Thoracic aorta (tissue), 2 donors: Measurements from ENCODE around the gene POLR3F. TPM values are rescaled to one million over a fixed set of nuclear protein-coding genes. Genes with fewer than 3 reads are reported as not detected.

Experiments
- ATAC-seq: fragments of 150-250 bp; one replicate; pipeline ENCODE4 v1.8.0; 2017; ENCODE audit warnings: low read depth; ENCODE audit not compliant: insufficient number of reproducible peaks, low FRiP score
- DNase-seq: peaks from one replicate; pipeline ENCODE4 v3.0.0-alpha.2; 2020; ENCODE audit warnings: low spot score
- H3K27ac ChIP-seq, 2 donors: fragments of 200-600 bp; sonication (generic); 1 replicate in 1 of 2; 2 replicates in 1 of 2; pipeline ENCODE4 v1.5.1; 2016; ENCODE audit warnings: mild to moderate bottlenecking in 2 of 2, moderate library complexity in 2 of 2
- H3K27me3 ChIP-seq: fragments of 200-600 bp; sonication (generic); replicated peaks from 2 replicates; pipeline ENCODE4 v1.6.0; 2016; ENCODE audit warnings: mild to moderate bottlenecking; ENCODE audit not compliant: insufficient read depth
- H3K36me3 ChIP-seq: fragments of 200-600 bp; sonication (generic); one replicate; pipeline ENCODE4 v1.5.1; 2016
- H3K4me1 ChIP-seq, 2 donors: fragments of 200-600 bp; sonication (generic); 1 replicate in 1 of 2; 2 replicates in 1 of 2; pipeline versions ENCODE4 v1.5.1 to v1.6.0; 2016; ENCODE audit warnings: low read depth in 2 of 2, mild to moderate bottlenecking in 1 of 2; ENCODE audit not compliant: control insufficient read depth in 1 of 2
- H3K4me3 ChIP-seq: fragments of 200-600 bp; sonication (generic); 2 replicates; pipeline ENCODE4 v1.5.1; 2016; ENCODE audit warnings: mild to moderate bottlenecking
- H3K9me3 ChIP-seq: fragments of 200-600 bp; sonication (generic); 2 replicates; pipeline ENCODE4 v1.5.1; 2016
- total RNA-seq, 2 donors: library from RNA; depleted of rRNA; stranded (reverse); fragments of >200 nt; gene quantifications; one replicate each; pipeline versions ENCODE4 v1.1.0 to v1.2.3, GENCODE V29; 2016
- TF ChIP-seq, protein P1 (sequence below): fragments of 200-600 bp; sonication (generic); IDR thresholded peaks from one replicate; pipeline ENCODE4 v1.5.1; 2019; ENCODE audit warnings: antibody characterized with exemption

POLR3F gene
- total RNA-seq, 2 donors from 2014 or later = 9.1 to 17.1 TPM

DNA sequence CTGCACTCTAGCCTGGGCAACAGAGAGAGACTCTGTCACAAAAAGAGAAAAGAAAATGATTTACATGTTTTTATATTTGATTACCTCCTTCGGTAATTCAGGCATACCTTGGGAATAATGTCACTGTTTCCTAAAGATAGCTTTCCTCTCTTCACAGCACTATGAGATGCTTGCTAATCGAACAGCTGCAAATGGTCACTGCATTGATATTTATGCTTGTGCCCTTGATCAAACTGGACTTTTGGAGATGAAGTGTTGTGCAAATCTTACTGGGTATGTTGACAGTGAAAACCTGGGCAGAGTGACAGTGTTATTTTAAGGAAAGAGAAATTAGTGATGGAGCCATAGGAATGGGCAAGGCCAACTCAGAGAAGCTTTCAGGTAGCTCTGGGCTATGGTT is 60.1 kb downstream of the POLR3F start:
- no peaks in the 10 kb centered on the region for H3K27me3 ChIP-seq
- DNase-seq (no peak), ATAC-seq (no peak)
- H3K36me3 ChIP-seq = peaks cover 54% of the 10 kb centered on the region
- TF ChIP-seq, protein P1, sequence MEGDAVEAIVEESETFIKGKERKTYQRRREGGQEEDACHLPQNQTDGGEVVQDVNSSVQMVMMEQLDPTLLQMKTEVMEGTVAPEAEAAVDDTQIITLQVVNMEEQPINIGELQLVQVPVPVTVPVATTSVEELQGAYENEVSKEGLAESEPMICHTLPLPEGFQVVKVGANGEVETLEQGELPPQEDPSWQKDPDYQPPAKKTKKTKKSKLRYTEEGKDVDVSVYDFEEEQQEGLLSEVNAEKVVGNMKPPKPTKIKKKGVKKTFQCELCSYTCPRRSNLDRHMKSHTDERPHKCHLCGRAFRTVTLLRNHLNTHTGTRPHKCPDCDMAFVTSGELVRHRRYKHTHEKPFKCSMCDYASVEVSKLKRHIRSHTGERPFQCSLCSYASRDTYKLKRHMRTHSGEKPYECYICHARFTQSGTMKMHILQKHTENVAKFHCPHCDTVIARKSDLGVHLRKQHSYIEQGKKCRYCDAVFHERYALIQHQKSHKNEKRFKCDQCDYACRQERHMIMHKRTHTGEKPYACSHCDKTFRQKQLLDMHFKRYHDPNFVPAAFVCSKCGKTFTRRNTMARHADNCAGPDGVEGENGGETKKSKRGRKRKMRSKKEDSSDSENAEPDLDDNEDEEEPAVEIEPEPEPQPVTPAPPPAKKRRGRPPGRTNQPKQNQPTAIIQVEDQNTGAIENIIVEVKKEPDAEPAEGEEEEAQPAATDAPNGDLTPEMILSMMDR = no peak
- H3K9me3 ChIP-seq = no peaks in the 10 kb centered on the region
- no peak overlapping the region for H3K4me3 ChIP-seq
- H3K27ac ChIP-seq = no peak overlapping the region
- no peaks in the 10 kb centered on the region for H3K4me1 ChIP-seq

DNA sequence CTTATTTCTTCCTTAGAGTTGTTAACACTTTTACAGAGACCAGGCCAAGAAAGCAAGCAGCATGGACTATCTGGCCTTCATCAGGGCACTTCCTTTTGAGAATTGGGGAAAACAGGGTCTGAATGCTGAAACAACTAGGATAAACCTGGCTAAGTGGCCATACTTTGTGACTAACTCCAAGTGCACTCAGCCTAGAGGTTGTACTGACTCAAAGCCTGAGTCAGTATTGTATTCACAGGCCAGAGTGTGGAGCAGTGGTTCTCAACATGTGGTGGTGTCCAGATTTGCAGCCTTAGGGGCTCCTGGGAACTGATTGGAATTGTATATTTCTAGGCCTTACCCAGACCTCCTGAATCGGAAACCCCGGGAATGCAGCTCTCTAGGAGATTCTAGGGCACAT is 60.6 kb downstream of the POLR3F start:
- Histone ChIP-seq H3K27me3 (no peaks in the 10 kb centered on the region), H3K27ac (no peak overlapping the region), H3K9me3 (no peaks in the 10 kb centered on the region), H3K36me3 (peaks cover 59% of the 10 kb centered on the region), H3K4me1 (no peaks in the 10 kb centered on the region), H3K4me3 (no peak overlapping the region)
- TF ChIP-seq, protein P1 = no peak
- no peak for ATAC-seq
- DNase-seq = no peak

DNA sequence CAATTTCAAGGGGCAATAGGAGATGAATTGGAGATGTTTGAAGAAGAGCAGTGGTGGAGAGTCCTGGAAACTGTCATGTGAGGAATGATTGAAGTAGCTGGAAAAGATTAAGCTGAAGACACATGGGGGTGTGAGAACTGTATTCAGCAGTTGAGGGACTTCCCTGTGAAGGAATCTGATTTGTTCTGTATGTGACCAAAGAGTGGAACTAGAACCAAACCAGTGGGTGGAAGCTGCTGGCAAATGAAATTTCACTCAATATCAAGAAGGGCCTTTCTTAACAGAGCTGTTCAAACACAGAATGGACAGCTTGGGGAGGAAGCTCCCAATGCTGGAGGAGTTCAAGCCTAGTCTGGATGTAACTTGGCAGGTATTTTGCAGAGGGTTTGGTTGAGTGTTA is 61.9 kb downstream of the POLR3F start:
- Histone ChIP-seq H3K4me3 (no peak overlapping the region), H3K9me3 (no peaks in the 10 kb centered on the region), H3K4me1 (no peaks in the 10 kb centered on the region), H3K27ac (no peak overlapping the region), H3K27me3 (no peaks in the 10 kb centered on the region), H3K36me3 (peaks cover 68% of the 10 kb centered on the region)
- no peak for DNase-seq
- ATAC-seq = no peak
- TF ChIP-seq, protein P1 = no peak

DNA sequence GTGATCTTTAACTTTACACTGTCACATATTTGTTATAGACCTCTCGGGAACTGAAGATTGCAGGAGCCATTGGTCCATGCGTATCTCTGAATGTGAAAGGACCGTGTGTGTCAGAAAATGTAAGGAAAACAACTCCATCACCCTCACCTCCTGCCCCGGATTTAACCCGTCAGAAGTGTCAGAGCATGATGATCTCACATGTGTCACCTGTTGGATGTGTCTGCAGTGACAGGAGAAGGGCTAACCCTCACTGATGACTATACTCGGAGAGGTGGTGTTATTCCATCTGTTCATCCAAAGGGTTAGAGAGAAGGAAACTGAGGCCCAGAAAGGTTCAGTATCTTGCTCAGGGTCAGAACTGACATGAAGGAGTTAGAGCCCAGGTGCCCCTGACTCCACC is 65.4 kb downstream of the POLR3F start:
- Histone ChIP-seq H3K36me3 (peaks cover 49% of the 10 kb centered on the region), H3K27ac (no peak overlapping the region), H3K27me3 (no peaks in the 10 kb centered on the region), H3K4me1 (no peaks in the 10 kb centered on the region), H3K9me3 (no peaks in the 10 kb centered on the region), H3K4me3 (no peak overlapping the region)
- DNase-seq (no peak), ATAC-seq (no peak)
- TF ChIP-seq, protein P1 = no peak

DNA sequence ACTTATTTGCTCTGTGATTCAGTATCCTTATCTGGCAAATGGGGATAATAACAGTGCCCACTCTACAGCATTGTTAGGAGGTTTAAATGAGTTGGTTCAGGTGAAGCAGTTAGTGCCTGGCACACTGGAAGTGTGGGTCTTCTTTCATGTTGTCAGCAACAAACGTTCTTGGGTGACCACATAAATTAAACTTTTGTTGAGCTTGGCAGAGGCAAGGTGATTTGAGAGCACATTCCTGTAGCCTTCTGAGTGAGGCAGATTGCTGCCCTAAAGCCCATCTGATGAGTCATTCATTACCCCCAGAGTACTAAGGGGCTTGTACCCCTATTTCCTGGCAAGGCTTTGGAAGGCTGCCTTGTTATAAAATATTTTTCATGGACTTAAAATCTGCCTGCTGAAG is 66.3 kb downstream of the POLR3F start:
- Histone ChIP-seq H3K9me3 (no peaks in the 10 kb centered on the region), H3K36me3 (peaks cover 46% of the 10 kb centered on the region), H3K27me3 (no peaks in the 10 kb centered on the region), H3K4me1 (no peaks in the 10 kb centered on the region), H3K4me3 (no peak overlapping the region), H3K27ac (no peak overlapping the region)
- TF ChIP-seq, protein P1 = no peak
- ATAC-seq = no peak
- no peak for DNase-seq
